ENCODE measurements around the gene KRTAP10-8. TPM values are rescaled to one million over a fixed set of nuclear protein-coding genes. Genes with fewer than 3 reads are reported as not detected.

KRTAP10-8 gene
- total and polyA plus RNA-seq, 2 experiments from 2014 or later, result not detected

DNA sequence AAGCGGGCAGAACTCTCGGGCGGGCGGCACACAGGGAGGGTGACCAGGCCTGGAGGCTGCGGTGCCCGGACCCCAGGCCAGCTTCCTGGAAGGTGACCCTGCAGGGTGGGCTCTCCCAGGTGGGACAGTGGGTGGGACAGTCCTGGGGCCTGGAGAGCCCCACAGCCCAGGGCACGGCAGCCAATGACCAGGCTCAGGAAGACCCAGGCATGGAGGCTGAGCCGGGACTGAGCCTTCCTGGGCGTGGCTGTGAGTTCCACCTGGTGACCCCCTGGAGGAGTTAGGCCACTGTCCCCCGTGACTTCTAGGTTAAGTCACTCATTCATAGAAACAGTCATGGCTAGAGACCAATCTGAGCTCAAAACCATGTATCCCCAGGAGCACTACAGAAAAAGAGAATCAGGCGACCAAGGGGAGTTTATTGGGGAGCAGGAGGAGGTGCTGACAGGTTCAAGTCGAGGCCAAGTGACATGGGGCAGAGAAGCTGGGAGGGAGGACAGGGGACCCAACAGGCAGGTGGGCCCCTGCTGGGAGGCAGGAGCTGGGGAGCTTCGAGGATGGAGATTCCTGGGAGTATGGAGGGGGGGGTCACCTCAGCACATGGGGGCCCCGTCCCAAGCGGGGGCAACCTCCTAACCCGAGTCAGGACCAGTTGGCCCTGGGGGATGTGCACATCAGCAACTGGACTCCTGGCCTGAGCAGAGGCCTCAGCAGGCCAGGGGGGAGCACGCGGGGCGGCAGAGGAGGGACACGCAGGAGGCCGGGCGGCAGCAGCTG, 32.6 kb upstream of the KRTAP10-8 start:
- H3F3A ChIP-seq (replicated peaks; ENCODE audit: low read depth), result no peaks in the 10 kb centered on the region
- H2AFZ ChIP-seq, result no peak overlapping the region
- ATAC-seq (no peak), DNase-seq (ENCODE audit: low spot score) (no peak)
- H3K4me1 ChIP-seq (ENCODE audit: insufficient read depth), result no peaks in the 10 kb centered on the region
- H3K27me3 ChIP-seq (ENCODE audit: insufficient read depth), result no peaks in the 10 kb centered on the region
- H3K4me3 ChIP-seq, result no peak overlapping the region
- H3K9me2 ChIP-seq (ENCODE audit: insufficient read depth), result no peaks in the 10 kb centered on the region
- Mint-ChIP-seq H3K27ac (no peak overlapping the region), H3K4me1 (peaks cover 9% of the 10 kb centered on the region), H3K27me3 (ENCODE audit: insufficient read depth, low read depth, poor library complexity) (peaks cover 11% of the 10 kb centered on the region), H3K36me3 (ENCODE audit: low read depth) (peaks cover 3% of the 10 kb centered on the region; the same call in 2 of the 3 replicates), H3K9me3 (peaks cover 30% of the 10 kb centered on the region), H3K4me3 (no peak overlapping the region)
- H3K36me3 ChIP-seq (ENCODE audit: insufficient read depth), result no peaks in the 10 kb centered on the region
- TF ChIP-seq, protein P1, sequence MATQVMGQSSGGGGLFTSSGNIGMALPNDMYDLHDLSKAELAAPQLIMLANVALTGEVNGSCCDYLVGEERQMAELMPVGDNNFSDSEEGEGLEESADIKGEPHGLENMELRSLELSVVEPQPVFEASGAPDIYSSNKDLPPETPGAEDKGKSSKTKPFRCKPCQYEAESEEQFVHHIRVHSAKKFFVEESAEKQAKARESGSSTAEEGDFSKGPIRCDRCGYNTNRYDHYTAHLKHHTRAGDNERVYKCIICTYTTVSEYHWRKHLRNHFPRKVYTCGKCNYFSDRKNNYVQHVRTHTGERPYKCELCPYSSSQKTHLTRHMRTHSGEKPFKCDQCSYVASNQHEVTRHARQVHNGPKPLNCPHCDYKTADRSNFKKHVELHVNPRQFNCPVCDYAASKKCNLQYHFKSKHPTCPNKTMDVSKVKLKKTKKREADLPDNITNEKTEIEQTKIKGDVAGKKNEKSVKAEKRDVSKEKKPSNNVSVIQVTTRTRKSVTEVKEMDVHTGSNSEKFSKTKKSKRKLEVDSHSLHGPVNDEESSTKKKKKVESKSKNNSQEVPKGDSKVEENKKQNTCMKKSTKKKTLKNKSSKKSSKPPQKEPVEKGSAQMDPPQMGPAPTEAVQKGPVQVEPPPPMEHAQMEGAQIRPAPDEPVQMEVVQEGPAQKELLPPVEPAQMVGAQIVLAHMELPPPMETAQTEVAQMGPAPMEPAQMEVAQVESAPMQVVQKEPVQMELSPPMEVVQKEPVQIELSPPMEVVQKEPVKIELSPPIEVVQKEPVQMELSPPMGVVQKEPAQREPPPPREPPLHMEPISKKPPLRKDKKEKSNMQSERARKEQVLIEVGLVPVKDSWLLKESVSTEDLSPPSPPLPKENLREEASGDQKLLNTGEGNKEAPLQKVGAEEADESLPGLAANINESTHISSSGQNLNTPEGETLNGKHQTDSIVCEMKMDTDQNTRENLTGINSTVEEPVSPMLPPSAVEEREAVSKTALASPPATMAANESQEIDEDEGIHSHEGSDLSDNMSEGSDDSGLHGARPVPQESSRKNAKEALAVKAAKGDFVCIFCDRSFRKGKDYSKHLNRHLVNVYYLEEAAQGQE (IDR thresholded peaks at IDR 0.05; ENCODE audit: unreplicated experiment), result no peak
- TF ChIP-seq POLR2AphosphoS5 (IDR thresholded peaks at IDR 0.05; ENCODE audit: low read depth), result no peak
- TF ChIP-seq STAT1 (IDR thresholded peaks at IDR 0.05; ENCODE audit: unreplicated experiment), result no peak
- TF ChIP-seq ETS1 (IDR thresholded peaks at IDR 0.05), result no peak
- H3K4me2 ChIP-seq, result no peak overlapping the region
- no peak overlapping the region for H3K27ac ChIP-seq (ENCODE audit: low read depth)
- no peaks in the 10 kb centered on the region for H4K20me1 ChIP-seq (replicated peaks; ENCODE audit: insufficient read depth)
- no peaks in the 10 kb centered on the region for H3K79me2 ChIP-seq (replicated peaks; ENCODE audit: insufficient read depth)

DNA sequence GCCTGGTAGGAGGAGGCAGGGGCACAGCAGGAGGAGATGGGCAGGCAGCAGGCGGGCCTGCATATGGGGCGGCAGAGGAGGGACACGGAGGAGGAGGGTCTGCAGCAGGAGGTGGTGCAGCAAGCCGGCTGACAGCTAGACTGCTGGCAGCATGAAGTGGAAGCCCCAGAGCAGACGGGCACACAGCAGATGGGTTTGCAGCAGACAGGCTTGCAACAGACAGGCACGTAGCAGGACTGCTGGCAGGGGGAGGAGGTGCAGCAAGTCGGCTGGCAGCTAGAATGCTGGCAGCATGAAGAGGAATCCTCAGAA, 32.1 kb upstream of the KRTAP10-8 start:
- no peaks in the 10 kb centered on the region for H3K9me2 ChIP-seq (ENCODE audit: insufficient read depth)
- H3K27me3 Mint-ChIP-seq (ENCODE audit: insufficient read depth, low read depth, poor library complexity), result peaks cover 11% of the 10 kb centered on the region
- peaks cover 3% of the 10 kb centered on the region; the same call in 2 of the 3 replicates for H3K36me3 Mint-ChIP-seq (ENCODE audit: low read depth)
- no peaks in the 10 kb centered on the region for H3K79me2 ChIP-seq (replicated peaks; ENCODE audit: insufficient read depth)
- H2AFZ ChIP-seq, result no peak overlapping the region
- ATAC-seq, result no peak
- H3K4me1 ChIP-seq (ENCODE audit: insufficient read depth), result no peaks in the 10 kb centered on the region
- no peak overlapping the region for H3K4me3 Mint-ChIP-seq
- H3K9me3 Mint-ChIP-seq, result peaks cover 30% of the 10 kb centered on the region
- H3F3A ChIP-seq (replicated peaks; ENCODE audit: low read depth), result no peaks in the 10 kb centered on the region
- DNase-seq (ENCODE audit: low spot score), result no peak
- H3K27me3 ChIP-seq (ENCODE audit: insufficient read depth), result no peaks in the 10 kb centered on the region
- H4K20me1 ChIP-seq (replicated peaks; ENCODE audit: insufficient read depth), result no peaks in the 10 kb centered on the region
- H3K36me3 ChIP-seq (ENCODE audit: insufficient read depth), result no peaks in the 10 kb centered on the region
- H3K4me3 ChIP-seq, result no peak overlapping the region
- peaks cover 8% of the 10 kb centered on the region for H3K4me1 Mint-ChIP-seq
- H3K27ac ChIP-seq (ENCODE audit: low read depth), result no peak overlapping the region
- H3K4me2 ChIP-seq, result no peak overlapping the region
- no peak overlapping the region for H3K27ac Mint-ChIP-seq
- TF ChIP-seq ETS1 (IDR thresholded peaks at IDR 0.05) (no peak), ZNF331 (CRISPR knock-in tag; IDR thresholded peaks at IDR 0.05; ENCODE audit: low read depth) (no peak), EZH2 (IDR thresholded peaks at IDR 0.05; ENCODE audit: low read depth, unreplicated experiment) (no peak), EZH2phosphoT487 (IDR thresholded peaks at IDR 0.05; ENCODE audit: unreplicated experiment) (no peak)
- TF ChIP-seq, protein P2, sequence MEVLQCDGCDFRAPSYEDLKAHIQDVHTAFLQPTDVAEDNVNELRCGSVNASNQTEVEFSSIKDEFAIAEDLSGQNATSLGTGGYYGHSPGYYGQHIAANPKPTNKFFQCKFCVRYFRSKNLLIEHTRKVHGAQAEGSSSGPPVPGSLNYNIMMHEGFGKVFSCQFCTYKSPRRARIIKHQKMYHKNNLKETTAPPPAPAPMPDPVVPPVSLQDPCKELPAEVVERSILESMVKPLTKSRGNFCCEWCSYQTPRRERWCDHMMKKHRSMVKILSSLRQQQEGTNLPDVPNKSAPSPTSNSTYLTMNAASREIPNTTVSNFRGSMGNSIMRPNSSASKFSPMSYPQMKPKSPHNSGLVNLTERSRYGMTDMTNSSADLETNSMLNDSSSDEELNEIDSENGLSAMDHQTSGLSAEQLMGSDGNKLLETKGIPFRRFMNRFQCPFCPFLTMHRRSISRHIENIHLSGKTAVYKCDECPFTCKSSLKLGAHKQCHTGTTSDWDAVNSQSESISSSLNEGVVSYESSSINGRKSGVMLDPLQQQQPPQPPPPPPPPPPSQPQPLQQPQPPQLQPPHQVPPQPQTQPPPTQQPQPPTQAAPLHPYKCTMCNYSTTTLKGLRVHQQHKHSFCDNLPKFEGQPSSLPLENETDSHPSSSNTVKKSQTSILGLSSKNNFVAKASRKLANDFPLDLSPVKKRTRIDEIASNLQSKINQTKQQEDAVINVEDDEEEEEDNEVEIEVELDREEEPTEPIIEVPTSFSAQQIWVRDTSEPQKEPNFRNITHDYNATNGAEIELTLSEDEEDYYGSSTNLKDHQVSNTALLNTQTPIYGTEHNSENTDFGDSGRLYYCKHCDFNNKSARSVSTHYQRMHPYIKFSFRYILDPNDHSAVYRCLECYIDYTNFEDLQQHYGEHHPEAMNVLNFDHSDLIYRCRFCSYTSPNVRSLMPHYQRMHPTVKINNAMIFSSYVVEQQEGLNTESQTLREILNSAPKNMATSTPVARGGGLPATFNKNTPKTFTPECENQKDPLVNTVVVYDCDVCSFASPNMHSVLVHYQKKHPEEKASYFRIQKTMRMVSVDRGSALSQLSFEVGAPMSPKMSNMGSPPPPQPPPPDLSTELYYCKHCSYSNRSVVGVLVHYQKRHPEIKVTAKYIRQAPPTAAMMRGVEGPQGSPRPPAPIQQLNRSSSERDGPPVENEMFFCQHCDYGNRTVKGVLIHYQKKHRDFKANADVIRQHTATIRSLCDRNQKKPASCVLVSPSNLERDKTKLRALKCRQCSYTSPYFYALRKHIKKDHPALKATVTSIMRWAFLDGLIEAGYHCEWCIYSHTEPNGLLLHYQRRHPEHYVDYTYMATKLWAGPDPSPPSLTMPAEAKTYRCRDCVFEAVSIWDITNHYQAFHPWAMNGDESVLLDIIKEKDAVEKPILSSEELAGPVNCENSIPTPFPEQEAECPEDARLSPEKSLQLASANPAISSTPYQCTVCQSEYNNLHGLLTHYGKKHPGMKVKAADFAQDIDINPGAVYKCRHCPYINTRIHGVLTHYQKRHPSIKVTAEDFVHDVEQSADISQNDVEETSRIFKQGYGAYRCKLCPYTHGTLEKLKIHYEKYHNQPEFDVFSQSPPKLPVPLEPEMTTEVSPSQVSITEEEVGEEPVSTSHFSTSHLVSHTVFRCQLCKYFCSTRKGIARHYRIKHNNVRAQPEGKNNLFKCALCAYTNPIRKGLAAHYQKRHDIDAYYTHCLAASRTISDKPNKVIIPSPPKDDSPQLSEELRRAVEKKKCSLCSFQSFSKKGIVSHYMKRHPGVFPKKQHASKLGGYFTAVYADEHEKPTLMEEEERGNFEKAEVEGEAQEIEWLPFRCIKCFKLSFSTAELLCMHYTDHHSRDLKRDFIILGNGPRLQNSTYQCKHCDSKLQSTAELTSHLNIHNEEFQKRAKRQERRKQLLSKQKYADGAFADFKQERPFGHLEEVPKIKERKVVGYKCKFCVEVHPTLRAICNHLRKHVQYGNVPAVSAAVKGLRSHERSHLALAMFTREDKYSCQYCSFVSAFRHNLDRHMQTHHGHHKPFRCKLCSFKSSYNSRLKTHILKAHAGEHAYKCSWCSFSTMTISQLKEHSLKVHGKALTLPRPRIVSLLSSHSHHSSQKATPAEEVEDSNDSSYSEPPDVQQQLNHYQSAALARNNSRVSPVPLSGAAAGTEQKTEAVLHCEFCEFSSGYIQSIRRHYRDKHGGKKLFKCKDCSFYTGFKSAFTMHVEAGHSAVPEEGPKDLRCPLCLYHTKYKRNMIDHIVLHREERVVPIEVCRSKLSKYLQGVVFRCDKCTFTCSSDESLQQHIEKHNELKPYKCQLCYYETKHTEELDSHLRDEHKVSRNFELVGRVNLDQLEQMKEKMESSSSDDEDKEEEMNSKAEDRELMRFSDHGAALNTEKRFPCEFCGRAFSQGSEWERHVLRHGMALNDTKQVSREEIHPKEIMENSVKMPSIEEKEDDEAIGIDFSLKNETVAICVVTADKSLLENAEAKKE (CRISPR knock-in tag; IDR thresholded peaks at IDR 0.05), result no peak
